ENCODE measurements around the gene TKTL1.

DNA sequence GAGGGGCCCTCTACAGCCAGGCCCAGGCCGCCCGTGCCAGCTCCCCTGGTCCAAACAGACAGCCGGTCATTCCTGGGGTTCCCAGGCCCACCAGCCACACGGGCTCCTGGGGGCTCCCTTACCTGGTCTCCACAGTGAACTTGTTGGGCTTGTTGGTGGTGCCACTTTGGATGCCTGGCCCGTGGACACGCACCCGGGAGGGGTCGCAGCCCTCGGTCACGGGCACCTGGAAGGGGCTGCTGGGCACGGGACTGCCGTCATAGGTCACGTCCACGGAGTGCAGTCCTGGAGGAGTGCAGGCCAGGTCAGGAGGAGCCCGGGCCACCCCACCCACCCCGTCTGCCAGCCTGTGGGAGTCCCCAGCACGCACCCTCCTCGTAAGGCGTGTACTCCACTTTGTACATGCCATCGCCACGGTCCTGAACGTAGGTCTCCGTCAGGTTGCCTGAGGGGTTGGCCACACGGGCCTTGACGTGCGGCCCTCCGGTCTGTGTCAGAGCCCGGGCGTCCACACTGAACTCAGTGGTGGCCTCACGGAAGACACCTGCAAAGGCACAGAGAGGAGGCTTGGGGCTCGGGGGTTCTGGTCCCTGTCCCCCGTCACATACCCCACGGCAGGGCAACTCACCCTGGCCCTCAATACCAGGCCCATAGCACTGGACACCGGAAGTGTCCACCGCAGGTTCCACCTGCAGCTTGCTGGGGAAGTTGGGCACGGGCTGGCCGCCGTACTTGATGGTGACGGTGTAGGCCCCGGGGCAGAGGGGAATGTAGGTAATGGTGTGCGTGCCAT is 64.0 kb downstream of the TKTL1 start:
- no peak for TF ChIP-seq EZH2 (IDR thresholded peaks at IDR 0.05; ENCODE audit: borderline replicate concordance)
- TF ChIP-seq, protein P1, sequence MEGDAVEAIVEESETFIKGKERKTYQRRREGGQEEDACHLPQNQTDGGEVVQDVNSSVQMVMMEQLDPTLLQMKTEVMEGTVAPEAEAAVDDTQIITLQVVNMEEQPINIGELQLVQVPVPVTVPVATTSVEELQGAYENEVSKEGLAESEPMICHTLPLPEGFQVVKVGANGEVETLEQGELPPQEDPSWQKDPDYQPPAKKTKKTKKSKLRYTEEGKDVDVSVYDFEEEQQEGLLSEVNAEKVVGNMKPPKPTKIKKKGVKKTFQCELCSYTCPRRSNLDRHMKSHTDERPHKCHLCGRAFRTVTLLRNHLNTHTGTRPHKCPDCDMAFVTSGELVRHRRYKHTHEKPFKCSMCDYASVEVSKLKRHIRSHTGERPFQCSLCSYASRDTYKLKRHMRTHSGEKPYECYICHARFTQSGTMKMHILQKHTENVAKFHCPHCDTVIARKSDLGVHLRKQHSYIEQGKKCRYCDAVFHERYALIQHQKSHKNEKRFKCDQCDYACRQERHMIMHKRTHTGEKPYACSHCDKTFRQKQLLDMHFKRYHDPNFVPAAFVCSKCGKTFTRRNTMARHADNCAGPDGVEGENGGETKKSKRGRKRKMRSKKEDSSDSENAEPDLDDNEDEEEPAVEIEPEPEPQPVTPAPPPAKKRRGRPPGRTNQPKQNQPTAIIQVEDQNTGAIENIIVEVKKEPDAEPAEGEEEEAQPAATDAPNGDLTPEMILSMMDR (IDR thresholded peaks at IDR 0.05; ENCODE audit: poor library complexity): no peak
